ENCODE results near the gene PEMT. TPM values are rescaled to one million over a fixed set of nuclear protein-coding genes. Genes with fewer than 3 reads are reported as not detected.
"Not testable (repeated sequence)": the region's sequence is repeated elsewhere in the genome, so short reads cannot be mapped to it uniquely, and the experiment has no call there.

Gene PEMT
- total and polyA plus RNA-seq, 10 donors = 8.9 to 21.3 (median 14.8) TPM

GRCh38 chr17:17467016-17467415 lies 124.5 kb downstream of the PEMT start:
- peaks cover 0 to 14% (median 2%) of the 10 kb centered on the region in 6 donors for H3K4me1 ChIP-seq
- no peak for TF ChIP-seq CTCF (IDR thresholded peaks at IDR 0.05 in 8 of 11, conservative IDR thresholded peaks at IDR 0.05 in 3 of 11)
- TF ChIP-seq POLR2A (IDR thresholded peaks at IDR 0.05) = no peak
- no peak for TF ChIP-seq POLR2AphosphoS5 (IDR thresholded peaks at IDR 0.05)
- intact Hi-C loops (cut with DNase I; ENCODE audit: low total_unique reads) = no loop called here
- H3K27ac ChIP-seq = no peak overlapping the region
- H3K27me3 ChIP-seq (replicated peaks in 1 of 7) = peaks cover 0 to 9% (median 0%) of the 10 kb centered on the region in 7 donors
- no peaks in the 10 kb centered on the region for H3K9me3 ChIP-seq
- no peaks in the 10 kb centered on the region for H3K36me3 ChIP-seq
- WGBS, 5 donors = 73 to 80% (median 77%) methylated on average over 5 of the region's 5 CpGs
- no peak for DNase-seq
- H3K4me3 ChIP-seq = no peak overlapping the region

GRCh38 chr17:17466511-17466910 lies 125.0 kb downstream of the PEMT start:
- WGBS, 5 donors = 67 to 77% (median 69%) methylated on average over 5 of the region's 5 CpGs
- no peak for TF ChIP-seq POLR2A (IDR thresholded peaks at IDR 0.05)
- TF ChIP-seq POLR2AphosphoS5 (IDR thresholded peaks at IDR 0.05) = no peak
- TF ChIP-seq CTCF (IDR thresholded peaks at IDR 0.05 in 8 of 11, conservative IDR thresholded peaks at IDR 0.05 in 3 of 11) = no peak
- H3K27me3 ChIP-seq (replicated peaks in 1 of 7) = peaks cover 0 to 9% (median 0%) of the 10 kb centered on the region in 7 donors
- H3K27ac ChIP-seq = no peak overlapping the region
- H3K4me3 ChIP-seq = no peak overlapping the region
- peaks cover 0 to 14% (median 2%) of the 10 kb centered on the region in 6 donors for H3K4me1 ChIP-seq
- no peaks in the 10 kb centered on the region for H3K36me3 ChIP-seq
- no peaks in the 10 kb centered on the region for H3K9me3 ChIP-seq
- no peak for DNase-seq
- intact Hi-C loops (cut with DNase I; ENCODE audit: low total_unique reads) = no loop called here

- H3K9me3 ChIP-seq; intact Hi-C loops (cut with DNase I; ENCODE audit: low total_unique reads); H3K36me3 ChIP-seq; DNase-seq; H3K4me3 ChIP-seq; H3K27me3 ChIP-seq (replicated peaks in 1 of 7); H3K27ac ChIP-seq: not testable (repeated sequence)
- 69 to 92% (median 84%) methylated on average over 1 of the region's 1 CpG for WGBS, 5 donors
- peaks cover 0 to 14% (median 2%) of the 10 kb centered on the region in 6 donors for H3K4me1 ChIP-seq
Measured at GRCh38 chr17:17465878-17466277, 125.6 kb downstream of the PEMT start.

- no peak overlapping the region for H3K27ac ChIP-seq
- no peak for DNase-seq
- H3K4me1 ChIP-seq = peaks cover 0 to 14% (median 2%) of the 10 kb centered on the region in 6 donors
- no peak for TF ChIP-seq CTCF (IDR thresholded peaks at IDR 0.05 in 8 of 11, conservative IDR thresholded peaks at IDR 0.05 in 3 of 11)
- no peak for TF ChIP-seq POLR2A (IDR thresholded peaks at IDR 0.05)
- no peak for TF ChIP-seq POLR2AphosphoS5 (IDR thresholded peaks at IDR 0.05)
- H3K36me3 ChIP-seq = no peaks in the 10 kb centered on the region
- H3K4me3 ChIP-seq = no peak overlapping the region
- no peaks in the 10 kb centered on the region for H3K27me3 ChIP-seq (replicated peaks in 1 of 7)
- intact Hi-C loops (cut with DNase I; ENCODE audit: low total_unique reads) = no loop called here
- 80 to 90% (median 89%) methylated on average over 6 of the region's 6 CpGs for WGBS, 5 donors
- no peaks in the 10 kb centered on the region for H3K9me3 ChIP-seq
Measured at GRCh38 chr17:17463821-17464220, 127.7 kb downstream of the PEMT start.
